ENCODE data around the gene FAAP20.

DNA sequence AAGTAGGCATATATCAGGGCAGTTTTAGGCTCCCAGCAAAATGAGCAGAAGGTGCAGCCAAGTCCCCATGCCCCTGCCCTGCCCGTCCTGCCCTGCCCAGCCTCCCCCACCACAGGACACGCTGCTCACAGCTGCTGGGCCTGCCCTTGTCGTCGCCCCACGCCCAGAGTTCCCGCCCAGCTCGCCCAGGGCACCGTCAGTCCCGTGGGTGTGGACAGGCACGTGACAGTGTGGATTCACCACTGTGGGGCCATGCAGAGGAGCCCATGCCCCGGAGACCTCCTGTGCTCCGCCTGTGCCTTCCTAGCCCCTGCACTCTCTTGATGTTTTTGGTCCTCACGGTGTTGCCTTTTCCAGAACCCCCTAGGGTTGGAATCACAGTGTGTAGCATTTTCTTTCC is 7.0 kb downstream of the FAAP20 start:
- TF ChIP-seq, protein P1, sequence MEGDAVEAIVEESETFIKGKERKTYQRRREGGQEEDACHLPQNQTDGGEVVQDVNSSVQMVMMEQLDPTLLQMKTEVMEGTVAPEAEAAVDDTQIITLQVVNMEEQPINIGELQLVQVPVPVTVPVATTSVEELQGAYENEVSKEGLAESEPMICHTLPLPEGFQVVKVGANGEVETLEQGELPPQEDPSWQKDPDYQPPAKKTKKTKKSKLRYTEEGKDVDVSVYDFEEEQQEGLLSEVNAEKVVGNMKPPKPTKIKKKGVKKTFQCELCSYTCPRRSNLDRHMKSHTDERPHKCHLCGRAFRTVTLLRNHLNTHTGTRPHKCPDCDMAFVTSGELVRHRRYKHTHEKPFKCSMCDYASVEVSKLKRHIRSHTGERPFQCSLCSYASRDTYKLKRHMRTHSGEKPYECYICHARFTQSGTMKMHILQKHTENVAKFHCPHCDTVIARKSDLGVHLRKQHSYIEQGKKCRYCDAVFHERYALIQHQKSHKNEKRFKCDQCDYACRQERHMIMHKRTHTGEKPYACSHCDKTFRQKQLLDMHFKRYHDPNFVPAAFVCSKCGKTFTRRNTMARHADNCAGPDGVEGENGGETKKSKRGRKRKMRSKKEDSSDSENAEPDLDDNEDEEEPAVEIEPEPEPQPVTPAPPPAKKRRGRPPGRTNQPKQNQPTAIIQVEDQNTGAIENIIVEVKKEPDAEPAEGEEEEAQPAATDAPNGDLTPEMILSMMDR (IDR thresholded peaks at IDR 0.05): no peak
- TF ChIP-seq POLR2A (IDR thresholded peaks at IDR 0.05): no peak
